Measurements from ENCODE around the gene SOCS6.
"Not testable (repeated sequence)": the region's sequence is repeated elsewhere in the genome, so short reads cannot be mapped to it uniquely, and the experiment has no call there.

The SOCS6 gene

DNA sequence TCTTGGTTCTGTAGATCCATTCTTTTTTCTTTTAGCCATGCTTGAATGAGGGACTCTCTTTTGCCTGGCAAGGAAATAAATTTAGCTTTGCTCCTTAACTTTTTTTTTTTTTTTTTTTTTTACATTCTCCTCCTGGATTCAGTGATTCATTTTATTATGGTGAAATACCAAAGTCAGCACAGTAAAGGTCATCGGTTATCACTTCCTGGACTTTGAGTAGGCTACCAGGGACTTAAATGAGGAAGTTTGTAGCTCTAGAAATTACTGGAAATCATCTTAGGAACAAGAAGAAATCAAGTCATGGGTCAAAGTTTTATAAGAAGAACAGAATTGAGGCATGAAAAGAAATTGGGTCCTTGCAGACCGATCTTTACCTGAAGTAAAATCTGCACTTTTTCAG is 75.0 kb downstream of the SOCS6 start:
- no peak for DNase-seq

DNA sequence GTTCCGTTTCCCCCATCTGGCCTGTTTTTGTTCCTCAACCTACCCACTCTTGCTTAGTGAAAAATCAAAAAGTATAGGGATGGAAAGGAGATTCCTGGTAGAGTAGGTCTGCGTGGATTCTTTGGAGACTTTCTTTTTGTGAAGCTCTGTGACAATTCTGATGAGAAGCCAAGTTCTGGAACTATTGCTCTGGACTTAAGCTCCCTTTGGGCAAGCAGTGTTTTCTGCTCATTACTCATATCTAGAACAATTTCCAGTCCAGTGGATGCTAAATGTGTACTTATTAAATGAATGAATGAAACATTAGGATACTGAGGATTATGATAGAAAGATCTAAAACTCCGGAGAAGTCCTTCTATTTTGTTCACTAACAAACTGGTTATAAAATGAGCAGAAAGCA is 76.5 kb downstream of the SOCS6 start:
- no peak for DNase-seq

DNA sequence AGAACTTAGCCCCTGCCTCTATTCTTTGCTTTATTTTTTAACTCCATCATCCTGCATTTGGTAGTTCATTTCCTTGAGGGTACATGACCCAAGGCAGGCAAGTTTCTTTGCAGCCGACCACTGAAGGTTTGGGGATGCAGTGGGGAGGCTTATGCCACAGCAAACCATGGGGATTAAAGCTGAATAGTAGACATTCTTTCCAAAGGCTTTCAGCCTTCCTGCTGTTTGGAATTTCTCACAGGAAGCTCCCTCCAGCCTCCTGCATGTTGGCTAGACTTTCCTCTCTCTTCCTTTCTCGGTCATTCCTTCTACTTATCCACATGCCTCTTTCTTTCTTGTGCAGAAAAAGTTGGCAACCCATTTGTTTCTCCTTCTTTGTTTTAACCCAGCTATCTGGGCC is 77.3 kb downstream of the SOCS6 start:
- no peak for DNase-seq

DNA sequence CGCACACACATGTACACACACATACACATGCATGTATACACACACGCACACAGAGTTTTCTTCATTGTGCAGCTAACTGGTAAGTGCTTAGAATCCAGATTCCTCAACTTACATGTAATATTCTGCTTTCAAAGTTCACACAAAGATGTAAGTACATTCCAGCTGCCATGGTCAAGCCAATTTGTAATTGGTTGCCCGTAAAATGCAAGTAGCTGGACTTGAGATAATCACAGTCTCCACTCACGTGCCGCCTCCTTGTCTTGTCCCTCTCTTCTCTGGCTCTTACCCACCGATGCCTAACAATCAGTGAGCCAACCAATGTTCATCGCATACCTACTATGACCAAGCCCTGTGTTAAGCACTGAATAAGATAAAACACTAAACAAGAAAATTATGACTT is 77.8 kb downstream of the SOCS6 start:
- no peak for DNase-seq

DNA sequence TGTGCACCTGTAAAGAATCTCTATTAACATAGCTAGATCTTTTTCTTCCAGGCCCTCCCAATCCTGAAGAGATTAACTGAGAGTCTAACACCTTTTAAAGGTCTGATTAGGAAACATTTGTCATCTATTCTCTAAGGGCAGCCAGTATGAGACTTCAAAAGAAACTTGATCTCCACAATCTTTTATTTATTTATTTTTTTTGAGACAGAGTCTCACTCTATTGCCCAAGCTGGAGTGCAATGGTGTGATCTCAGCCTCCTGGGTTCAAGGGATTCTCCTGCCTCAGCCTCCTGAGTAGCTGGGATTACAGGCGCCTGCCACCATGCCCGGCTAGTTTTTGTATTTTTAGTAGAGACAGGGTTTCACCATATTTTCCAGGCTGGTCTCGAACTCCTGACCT is 78.5 kb downstream of the SOCS6 start:
- DNase-seq, result not testable (repeated sequence)

DNA sequence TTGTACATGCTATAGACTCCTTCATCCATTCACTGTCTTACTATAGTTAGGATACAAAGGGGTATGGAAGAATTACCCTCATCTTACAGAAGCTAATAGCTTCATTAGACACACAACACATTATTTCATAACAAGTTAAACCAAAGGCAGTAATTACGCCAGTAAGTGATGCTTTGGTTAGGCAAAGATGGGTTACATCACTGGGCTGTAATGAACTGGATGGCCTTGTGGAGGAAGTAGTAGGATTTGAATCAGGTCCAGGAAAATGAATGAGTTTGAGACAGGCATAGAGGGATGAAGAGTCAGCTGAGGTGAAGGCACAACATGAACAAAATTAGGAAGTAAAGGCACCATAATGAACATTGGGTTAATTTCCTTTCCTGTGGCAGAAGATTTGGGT is 80.1 kb downstream of the SOCS6 start:
- DNase-seq, result no peak

DNA sequence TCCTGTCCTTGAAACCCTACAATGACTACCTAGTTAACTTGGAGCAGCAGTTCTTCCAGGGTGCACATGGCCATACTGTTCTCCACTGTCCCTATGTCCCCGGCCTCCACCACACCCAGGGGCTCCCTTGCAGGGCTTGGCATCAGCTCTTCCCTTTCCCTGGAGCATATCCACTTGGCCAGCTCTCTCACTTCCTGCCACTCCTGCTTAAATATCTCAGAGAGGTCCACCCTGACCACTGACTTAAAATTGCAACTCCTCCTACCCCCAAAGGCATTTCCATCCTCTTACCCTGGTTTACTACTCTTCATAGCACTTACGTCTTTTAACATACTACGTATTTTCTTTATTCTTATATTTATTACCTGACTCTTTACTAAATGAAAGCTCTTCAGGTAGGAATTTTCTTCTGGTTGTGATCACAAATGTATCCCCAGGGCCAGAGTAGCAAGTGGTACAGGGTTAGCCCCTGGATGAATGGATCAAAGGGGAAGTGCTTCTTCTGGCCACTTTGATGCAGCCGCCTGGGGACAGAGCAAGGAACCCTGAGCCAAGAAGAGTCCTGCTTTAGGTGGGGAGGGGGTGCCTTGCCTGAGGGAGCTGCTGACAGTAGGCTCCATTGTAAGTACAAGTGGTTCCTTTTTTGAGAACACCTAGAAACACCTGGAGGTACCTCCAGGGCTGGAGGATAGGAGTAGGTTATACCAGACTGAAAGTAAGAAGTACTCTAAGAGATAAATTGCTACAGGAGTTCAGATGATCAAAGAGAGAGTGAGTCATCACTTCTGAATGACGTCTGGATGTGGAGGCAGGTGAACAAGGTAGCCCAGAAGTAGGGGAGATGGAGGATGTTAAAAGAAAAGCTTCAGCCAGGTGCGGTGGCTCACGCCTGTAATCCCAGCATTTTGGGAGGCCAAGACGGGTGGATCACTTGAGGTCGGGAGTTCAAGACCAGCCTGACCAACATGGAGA is 82.2 kb downstream of the SOCS6 start:
- DNase-seq, result no peak

DNA sequence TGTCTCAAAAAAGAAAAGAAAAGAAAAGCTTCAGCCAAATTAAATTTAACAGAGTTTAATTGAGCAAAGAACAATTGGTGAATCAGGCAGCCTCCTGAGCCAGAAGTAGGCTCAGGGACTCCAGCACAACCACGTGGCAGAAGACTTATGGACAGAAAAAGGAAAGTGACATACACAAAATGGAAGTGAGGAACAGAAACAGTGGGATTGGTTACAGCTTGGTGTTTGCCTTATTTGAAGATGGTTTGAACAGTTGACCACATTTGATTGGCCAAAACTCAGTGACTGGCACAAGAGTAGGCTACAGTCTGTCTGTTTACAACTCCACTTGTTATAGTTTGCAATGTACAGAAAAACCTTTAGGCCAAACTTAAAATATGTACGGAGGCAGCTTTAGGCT is 83.1 kb downstream of the SOCS6 start:
- DNase-seq, result no peak

DNA sequence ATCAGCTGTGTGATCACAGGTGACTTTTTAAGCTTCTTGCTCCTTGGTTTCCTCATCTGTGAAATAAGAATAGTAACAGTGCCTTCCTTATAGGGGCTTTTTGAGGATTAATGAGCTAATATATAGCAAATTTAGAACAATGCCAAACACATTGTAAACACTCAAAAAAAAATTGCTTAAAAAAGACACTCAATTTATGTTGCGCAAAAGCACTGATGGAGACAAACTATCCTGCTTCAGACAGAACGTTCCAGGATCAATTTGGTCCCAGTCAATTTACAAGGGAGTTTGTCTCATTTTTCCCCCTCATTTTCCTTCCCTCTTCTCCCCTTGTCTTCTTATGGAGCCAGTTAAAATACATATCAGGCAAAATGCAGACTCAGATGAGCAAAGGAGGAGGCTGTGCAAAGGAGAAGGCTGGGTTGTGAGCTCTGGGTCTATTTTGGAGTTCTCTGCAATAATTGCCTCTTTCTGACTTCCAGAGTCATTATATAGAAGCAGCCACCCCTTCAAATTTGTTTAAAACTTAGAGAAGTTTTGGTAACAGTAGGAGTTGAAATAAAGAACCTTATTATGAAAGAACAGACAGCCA is 83.7 kb downstream of the SOCS6 start:
- DNase-seq, result no peak

DNA sequence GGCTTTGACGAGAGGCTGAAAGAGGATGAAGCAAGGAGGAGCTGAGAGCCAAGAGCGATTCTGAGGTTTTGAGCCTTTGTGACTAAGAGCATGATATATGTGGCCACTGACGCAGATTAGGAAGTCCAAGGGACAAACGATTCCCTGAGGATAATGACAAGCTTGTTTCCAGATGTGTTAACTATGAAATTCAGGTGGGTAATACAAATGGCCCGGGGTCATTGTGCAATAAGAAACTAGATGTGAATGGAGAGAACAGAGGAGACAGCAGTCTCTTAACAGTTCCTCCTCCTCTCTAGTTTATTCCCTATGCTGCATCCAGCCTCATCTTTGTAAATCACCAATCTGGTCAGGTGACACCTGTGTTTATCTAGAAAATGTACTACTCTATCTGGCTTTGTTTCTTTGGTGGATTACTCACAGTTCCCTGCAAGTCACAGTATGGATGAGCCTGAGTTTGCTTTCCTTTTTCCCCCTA is 84.2 kb downstream of the SOCS6 start:
- DNase-seq, result no peak

DNA sequence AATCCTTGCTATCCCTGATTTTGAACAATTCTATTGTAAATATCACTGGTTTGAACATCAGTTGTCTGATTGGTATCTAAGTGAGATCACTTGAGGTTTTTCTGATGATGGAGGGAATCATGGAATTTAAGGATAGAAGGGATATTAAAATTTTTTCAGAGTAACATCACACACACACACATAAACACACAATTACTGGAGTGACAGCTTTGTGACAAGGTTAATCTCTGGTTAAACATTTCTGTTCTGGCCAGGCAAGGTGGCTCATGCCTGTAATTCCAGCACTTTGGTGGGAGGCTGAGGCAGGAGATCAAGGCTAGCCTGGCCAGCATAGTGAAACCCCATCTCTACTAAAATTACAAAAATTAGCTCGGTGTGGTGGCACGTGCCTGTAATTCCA is 85.3 kb downstream of the SOCS6 start:
- no peak for DNase-seq

DNA sequence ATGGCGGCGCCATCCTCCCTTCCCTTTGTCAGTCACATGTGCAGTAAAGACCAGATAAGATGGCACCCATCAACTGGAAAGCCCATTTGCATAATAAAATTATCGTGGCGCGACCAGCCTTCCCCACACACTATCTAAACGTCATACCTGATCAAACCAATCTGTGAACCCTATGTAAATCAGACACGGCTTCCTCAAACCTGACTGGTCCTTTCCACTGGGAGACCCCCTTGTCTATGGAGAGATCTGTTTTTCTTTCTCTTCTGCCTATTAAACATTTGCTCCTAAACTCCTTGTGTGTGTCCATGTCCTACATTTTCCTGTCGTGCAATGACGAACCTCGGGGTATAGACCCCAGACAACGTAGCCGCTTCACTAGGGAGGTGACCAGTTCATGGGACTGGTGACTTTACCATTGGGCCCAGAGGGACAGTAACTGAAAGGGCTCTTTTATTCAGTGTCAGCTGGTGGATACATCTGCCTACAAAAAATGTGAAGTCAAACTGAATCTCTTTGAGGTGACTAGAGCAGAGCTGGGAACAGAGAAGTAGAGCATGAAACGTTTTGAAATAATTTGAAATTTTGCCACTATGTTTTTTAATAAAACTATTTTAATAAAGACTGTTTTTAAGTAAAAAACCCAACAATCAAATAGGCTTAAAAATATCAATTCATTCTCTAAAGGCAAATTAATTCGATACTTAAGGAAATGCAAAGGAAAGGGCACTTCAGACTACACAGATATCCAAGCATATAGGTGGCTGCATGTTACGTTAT is 87.5 kb downstream of the SOCS6 start:
- DNase-seq, result no peak

DNA sequence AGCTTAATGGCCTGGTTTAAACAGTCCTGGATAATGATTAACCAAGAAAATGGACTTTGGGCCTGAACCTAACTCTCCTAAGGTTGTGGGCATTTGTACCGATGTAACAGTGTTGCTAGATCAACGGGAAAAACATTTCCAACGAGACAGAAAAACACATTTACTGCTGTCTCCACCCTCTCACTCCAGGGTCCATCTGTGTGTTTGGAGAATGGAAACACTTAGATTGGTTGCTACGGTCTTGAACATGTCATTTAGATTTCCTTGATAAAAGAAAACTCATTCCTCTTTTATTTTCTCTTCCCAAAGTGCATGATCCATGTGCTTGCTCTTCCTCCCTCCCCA is 88.0 kb downstream of the SOCS6 start:
- DNase-seq, result no peak

DNA sequence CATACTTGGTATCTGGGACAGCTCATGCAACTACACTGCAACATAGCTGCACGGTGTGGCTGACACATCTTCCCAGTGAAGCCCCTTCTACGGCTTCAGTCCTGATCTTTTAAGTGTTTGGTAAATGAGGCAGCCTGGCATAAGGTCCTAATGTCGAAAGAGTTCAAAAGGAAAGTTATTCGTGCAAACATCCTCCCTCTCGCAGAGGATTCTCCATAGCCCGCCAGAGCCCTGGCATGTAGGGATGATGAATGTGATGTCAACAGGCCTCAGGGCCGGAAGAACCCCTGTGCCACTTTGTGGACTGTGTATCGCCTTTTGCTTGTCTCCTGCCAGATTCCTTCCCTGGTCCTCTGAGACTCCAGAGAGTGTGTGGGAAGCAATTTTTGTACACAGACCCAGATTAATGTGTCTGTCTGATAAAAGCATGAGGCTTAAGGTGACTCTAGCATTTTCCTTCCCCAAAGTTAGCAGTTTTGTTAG is 88.5 kb downstream of the SOCS6 start:
- no peak for DNase-seq

DNA sequence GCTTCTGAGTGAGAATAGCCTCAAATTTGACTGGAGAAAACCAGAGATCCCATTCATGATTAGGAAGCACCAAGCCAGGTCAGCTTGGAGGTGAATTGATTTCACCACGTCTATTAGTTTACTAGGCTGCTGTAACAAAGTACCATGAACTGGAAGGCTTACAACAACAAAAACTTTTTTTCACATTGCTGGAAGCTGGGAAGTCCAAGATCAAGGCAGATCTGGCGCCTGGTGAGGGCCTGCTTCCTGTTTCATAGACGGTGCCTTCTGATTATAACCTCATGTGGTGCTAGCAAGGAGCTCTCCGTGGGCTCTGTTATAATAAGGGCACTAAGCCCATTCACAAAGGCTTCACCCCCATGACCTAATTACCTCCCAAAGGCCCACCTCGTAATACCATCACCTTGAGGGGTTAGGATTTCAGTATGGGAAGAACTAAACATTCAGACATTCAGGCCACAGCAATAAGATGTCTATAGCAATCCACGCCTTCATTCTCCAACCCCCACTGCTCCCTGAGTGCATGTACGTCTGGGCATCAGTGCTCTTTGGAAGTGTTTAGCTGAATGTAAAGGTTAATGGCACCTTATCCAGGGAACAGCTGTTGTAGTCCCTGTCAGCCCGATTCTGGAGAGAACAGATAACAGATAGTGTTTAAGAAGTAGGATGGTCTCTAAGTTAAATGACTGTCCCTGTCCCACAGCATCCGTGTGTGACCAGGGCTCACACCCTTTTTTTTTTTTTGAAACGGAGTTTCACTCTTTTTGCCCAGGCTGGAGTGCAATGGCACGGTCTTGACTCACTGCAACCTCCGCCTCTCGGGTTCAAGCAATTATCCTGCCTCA is 89.2 kb downstream of the SOCS6 start:
- DNase-seq, result no peak
